ENCODE data around the gene RSPH1. TPM values are rescaled to one million over a fixed set of nuclear protein-coding genes. Genes with fewer than 3 reads are reported as not detected.

Gene RSPH1
- total RNA-seq, 2 experiments from 2014 or later, result 0.32 TPM; not detected in 1

GRCh38 chr21:42434884-42435283 lies 61.1 kb downstream of the RSPH1 start:
- DNase-seq, result no peak
- Mint-ChIP-seq H3K27me3 (peaks cover 4% of the 10 kb centered on the region), H3K9me3 (peaks cover 20% of the 10 kb centered on the region), H3K4me1 (peaks cover 46% of the 10 kb centered on the region), H3K27ac (peak overlapping the region; percentile 14), H3K36me3 (peaks cover 89% of the 10 kb centered on the region), H3K4me3 (no peak overlapping the region)

- Mint-ChIP-seq H3K9me3 (peaks cover 17% of the 10 kb centered on the region), H3K27me3 (no peaks in the 10 kb centered on the region), H3K4me3 (no peak overlapping the region), H3K4me1 (peaks cover 40% of the 10 kb centered on the region), H3K27ac (no peak overlapping the region), H3K36me3 (peaks cover 81% of the 10 kb centered on the region)
- DNase-seq, result no peak
Measured at GRCh38 chr21:42433946-42434551, 62.0 kb downstream of the RSPH1 start.

- peaks cover 31% of the 10 kb centered on the region for H3K4me1 Mint-ChIP-seq
- H3K27me3 Mint-ChIP-seq, result no peaks in the 10 kb centered on the region
- no peak overlapping the region for H3K4me3 Mint-ChIP-seq
- DNase-seq, result no peak
- H3K27ac Mint-ChIP-seq, result peak overlapping the region; percentile 13
- peaks cover 17% of the 10 kb centered on the region for H3K9me3 Mint-ChIP-seq
- H3K36me3 Mint-ChIP-seq, result peaks cover 74% of the 10 kb centered on the region
Measured at GRCh38 chr21:42432695-42433094, 63.3 kb downstream of the RSPH1 start.

- Mint-ChIP-seq H3K4me3 (no peak overlapping the region), H3K4me1 (peaks cover 33% of the 10 kb centered on the region), H3K36me3 (peaks cover 75% of the 10 kb centered on the region), H3K27ac (no peak overlapping the region), H3K9me3 (peaks cover 10% of the 10 kb centered on the region), H3K27me3 (no peaks in the 10 kb centered on the region)
- DNase-seq, result no peak
Measured at GRCh38 chr21:42431196-42431595, 64.8 kb downstream of the RSPH1 start.

- Mint-ChIP-seq H3K9me3 (peaks cover 10% of the 10 kb centered on the region), H3K27ac (no peak overlapping the region), H3K4me1 (peaks cover 39% of the 10 kb centered on the region), H3K27me3 (no peaks in the 10 kb centered on the region), H3K4me3 (no peak overlapping the region), H3K36me3 (peaks cover 74% of the 10 kb centered on the region)
- no peak for DNase-seq
Measured at GRCh38 chr21:42430521-42430920, 65.5 kb downstream of the RSPH1 start.

- no peaks in the 10 kb centered on the region for H3K27me3 Mint-ChIP-seq
- DNase-seq, result no peak
- peaks cover 74% of the 10 kb centered on the region for H3K36me3 Mint-ChIP-seq
- H3K4me3 Mint-ChIP-seq, result no peak overlapping the region
- peaks cover 10% of the 10 kb centered on the region for H3K9me3 Mint-ChIP-seq
- H3K4me1 Mint-ChIP-seq, result peaks cover 39% of the 10 kb centered on the region
- no peak overlapping the region for H3K27ac Mint-ChIP-seq
Measured at GRCh38 chr21:42429856-42430255, 66.2 kb downstream of the RSPH1 start.

- Mint-ChIP-seq H3K4me3 (no peak overlapping the region), H3K4me1 (peaks cover 42% of the 10 kb centered on the region), H3K36me3 (peaks cover 74% of the 10 kb centered on the region), H3K9me3 (peaks cover 10% of the 10 kb centered on the region), H3K27ac (no peak overlapping the region), H3K27me3 (no peaks in the 10 kb centered on the region)
- DNase-seq, result no peak
Measured at GRCh38 chr21:42429021-42429420, 67.0 kb downstream of the RSPH1 start.

GRCh38 chr21:42427809-42428419 lies 68.1 kb downstream of the RSPH1 start:
- Mint-ChIP-seq H3K4me1 (peaks cover 52% of the 10 kb centered on the region), H3K9me3 (peaks cover 10% of the 10 kb centered on the region), H3K4me3 (no peak overlapping the region), H3K36me3 (peaks cover 74% of the 10 kb centered on the region), H3K27ac (no peak overlapping the region), H3K27me3 (no peaks in the 10 kb centered on the region)
- DNase-seq, result no peak

GRCh38 chr21:42426876-42427480 lies 69.0 kb downstream of the RSPH1 start:
- Mint-ChIP-seq H3K4me1 (peaks cover 53% of the 10 kb centered on the region), H3K27me3 (no peaks in the 10 kb centered on the region), H3K27ac (peak overlapping the region; percentile 47), H3K4me3 (no peak overlapping the region), H3K9me3 (peaks cover 2% of the 10 kb centered on the region), H3K36me3 (peaks cover 73% of the 10 kb centered on the region)
- no peak for DNase-seq

- Mint-ChIP-seq H3K4me1 (peaks cover 58% of the 10 kb centered on the region), H3K9me3 (no peaks in the 10 kb centered on the region), H3K27ac (peak overlapping the region; percentile 47), H3K4me3 (no peak overlapping the region), H3K27me3 (no peaks in the 10 kb centered on the region), H3K36me3 (peaks cover 73% of the 10 kb centered on the region)
- DNase-seq, result no peak
Measured at GRCh38 chr21:42426424-42426823, 69.6 kb downstream of the RSPH1 start.

- Mint-ChIP-seq H3K4me3 (peak overlapping the region; percentile 82), H3K36me3 (peaks cover 76% of the 10 kb centered on the region), H3K4me1 (peaks cover 67% of the 10 kb centered on the region), H3K9me3 (no peaks in the 10 kb centered on the region), H3K27ac (peak overlapping the region; percentile 89), H3K27me3 (no peaks in the 10 kb centered on the region)
- no peak for DNase-seq
Measured at GRCh38 chr21:42425591-42425990, 70.4 kb downstream of the RSPH1 start.

GRCh38 chr21:42424914-42425541 lies 71.0 kb downstream of the RSPH1 start:
- Mint-ChIP-seq H3K27me3 (no peaks in the 10 kb centered on the region), H3K9me3 (no peaks in the 10 kb centered on the region), H3K36me3 (peaks cover 78% of the 10 kb centered on the region), H3K4me3 (peak overlapping the region; percentile 82), H3K27ac (peak overlapping the region; percentile 89), H3K4me1 (peaks cover 70% of the 10 kb centered on the region)
- DNase-seq, result peak; percentile 70

- Mint-ChIP-seq H3K27me3 (no peaks in the 10 kb centered on the region), H3K4me1 (peaks cover 80% of the 10 kb centered on the region), H3K9me3 (peaks cover 7% of the 10 kb centered on the region), H3K4me3 (peak overlapping the region; percentile 82), H3K27ac (peak overlapping the region; percentile 89), H3K36me3 (peaks cover 89% of the 10 kb centered on the region)
- DNase-seq, result no peak
Measured at GRCh38 chr21:42423685-42424084, 72.3 kb downstream of the RSPH1 start.

GRCh38 chr21:42423197-42423675 lies 72.8 kb downstream of the RSPH1 start:
- Mint-ChIP-seq H3K4me1 (peaks cover 84% of the 10 kb centered on the region), H3K9me3 (peaks cover 7% of the 10 kb centered on the region), H3K27me3 (no peaks in the 10 kb centered on the region), H3K4me3 (peak overlapping the region; percentile 82), H3K27ac (peak overlapping the region; percentile 89), H3K36me3 (peaks cover 93% of the 10 kb centered on the region)
- DNase-seq, result peak; percentile 66

Data from activated naive CD8-positive, alpha-beta T cell treated with anti-CD3 and anti-CD28 coated beads for 36 hours (primary cell).